HEK293 (cell line): ENCODE data around the gene CTDSP1.

ENCODE experiments used
- GLIS1 ChIP-seq: fragments of 450-650 bp; formaldehyde crosslinking; IDR thresholded peaks from 2 replicates; pipeline ENCODE4 v1.5.1; 2016; ENCODE audit warnings: missing biosample characterization, missing genetic modification characterization
- INSM2 ChIP-seq: fragments of 450-650 bp; formaldehyde crosslinking; IDR thresholded peaks from 2 replicates; pipeline ENCODE4 v1.5.1; 2016; ENCODE audit warnings: missing biosample characterization, missing genetic modification characterization
- OVOL3 ChIP-seq: fragments of 450-650 bp; formaldehyde crosslinking; IDR thresholded peaks from 2 replicates; pipeline ENCODE4 v1.5.1; 2016; ENCODE audit warnings: missing biosample characterization, missing genetic modification characterization
- PBX3 ChIP-seq: sonication (generic); formaldehyde crosslinking; IDR thresholded peaks from 2 replicates; pipeline ENCODE4 v1.8.1; 2022; ENCODE audit warnings: mild to moderate bottlenecking, moderate library complexity, missing genetic modification reagents
- PRDM2 ChIP-seq: fragments of 450-650 bp; formaldehyde crosslinking; IDR thresholded peaks from 2 replicates; pipeline ENCODE4 v1.5.1; 2016; ENCODE audit warnings: missing biosample characterization, missing genetic modification characterization, borderline replicate concordance
- ZBTB20 ChIP-seq: fragments of 450-650 bp; formaldehyde crosslinking; IDR thresholded peaks from 2 replicates; pipeline ENCODE4 v1.5.1; 2016; ENCODE audit warnings: missing biosample characterization, missing genetic modification characterization
- ZBTB21 ChIP-seq: fragments of 450-650 bp; formaldehyde crosslinking; IDR thresholded peaks from 2 replicates; pipeline ENCODE4 v1.5.1; 2017; ENCODE audit warnings: missing biosample characterization, missing genetic modification characterization
- ZBTB48 ChIP-seq: fragments of 450-650 bp; formaldehyde crosslinking; IDR thresholded peaks from 2 replicates; pipeline ENCODE4 v1.5.1; 2016; ENCODE audit warnings: missing biosample characterization, missing genetic modification characterization
- ZFP37 ChIP-seq: fragments of 450-650 bp; formaldehyde crosslinking; IDR thresholded peaks from 2 replicates; pipeline ENCODE4 v1.5.1; 2016; ENCODE audit warnings: missing biosample characterization, missing genetic modification characterization
- ZNF184 ChIP-seq: fragments of 450-650 bp; IDR thresholded peaks from 2 replicates; pipeline ENCODE4 v1.5.1; 2018; ENCODE audit warnings: missing biosample characterization, mild to moderate bottlenecking, missing genetic modification characterization
- ZNF354C ChIP-seq: fragments of 450-650 bp; formaldehyde crosslinking; IDR thresholded peaks from 2 replicates; pipeline ENCODE4 v1.5.1; 2016; ENCODE audit warnings: missing biosample characterization, missing genetic modification characterization, low read depth, borderline replicate concordance
- ZNF398 ChIP-seq: fragments of 450-650 bp; formaldehyde crosslinking; IDR thresholded peaks from 2 replicates; pipeline ENCODE4 v1.5.1; 2017; ENCODE audit warnings: missing biosample characterization, missing genetic modification characterization
- ZNF560 ChIP-seq: fragments of 450-650 bp; formaldehyde crosslinking; IDR thresholded peaks from 2 replicates; pipeline ENCODE4 v1.5.1; 2017; ENCODE audit warnings: missing biosample characterization, missing genetic modification characterization, borderline replicate concordance
- ZXDB ChIP-seq: fragments of 450-650 bp; formaldehyde crosslinking; IDR thresholded peaks from 2 replicates; pipeline ENCODE4 v1.5.1; 2016; ENCODE audit warnings: missing biosample characterization, missing genetic modification characterization

The CTDSP1 gene

GRCh38 chr2:218395826-218396687 lies 3.6 kb upstream of the CTDSP1 start (continued):
- TF ChIP-seq PBX3 (CRISPR knock-in tag) (0 out of 2 replicates have a peak, but pooled peaks have one; percentile 40), GLIS1 (tag by site-specific recombination) (peak; percentile 87), ZNF354C (no peak), PRDM2 (no peak), ZNF184 (tag by site-specific recombination) (peak; percentile 46; the same call in 1 of the 2 replicates), OVOL3 (tag by site-specific recombination) (no peak), ZNF398 (tag by site-specific recombination) (peak; percentile 89), ZBTB48 (tag by site-specific recombination) (peak; percentile 100), INSM2 (peak; percentile 54), ZBTB21 (tag by site-specific recombination) (no peak), ZXDB (tag by site-specific recombination) (peak; percentile 96), ZFP37 (peak; percentile 83; the same call in 1 of the 2 replicates), ZNF560 (no peak), ZBTB20 (peak; percentile 82)
